SH-SY5Y (cell line): ENCODE data around the gene CDC42EP5.

ENCODE experiments used
- GATA2 ChIP-seq: IDR thresholded peaks from 2 replicates; pipeline ENCODE4 v1.6.1; 2011; ENCODE audit warnings: mild to moderate bottlenecking, low read depth, low read length
- GATA3 ChIP-seq: IDR thresholded peaks from 2 replicates; pipeline ENCODE4 v1.6.1; 2011; ENCODE audit warnings: low read depth, mild to moderate bottlenecking, low read length, moderate library complexity

DNA sequence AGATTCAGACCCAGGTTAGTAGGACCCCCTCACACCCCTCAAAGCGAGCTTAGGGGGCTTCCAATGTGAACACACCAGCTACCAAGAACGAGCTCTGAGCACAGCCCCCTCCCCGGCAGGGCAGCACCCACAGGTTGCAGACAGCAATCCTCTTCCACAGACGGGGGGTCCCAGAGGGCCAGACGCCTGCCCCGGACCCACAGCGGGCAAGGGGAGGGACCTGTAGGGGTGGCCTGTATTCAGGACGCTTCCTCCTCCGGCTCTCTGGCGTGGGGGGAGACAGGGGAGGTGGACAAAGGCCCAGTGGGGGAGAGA lies 53.1 kb downstream of the CDC42EP5 start:
- TF ChIP-seq GATA2 = no peak
- no peak for TF ChIP-seq GATA3
